Common myeloid progenitor, CD34-positive (primary cell): Measurements from ENCODE around the gene ZNF554.

ENCODE experiments used
- CTCF ChIA-PET: fragments of 350-600 bp; sonication (Branson Sonifier 250); formaldehyde crosslinking; loops from one replicate; lab custom pipeline; 2021; ENCODE audit warnings: antibody characterized with exemption; lab: Charles Lee
- POLR2A ChIA-PET: fragments of 350-600 bp; sonication (Branson Sonifier 250); formaldehyde crosslinking; loops from one replicate; lab custom pipeline; 2021; ENCODE audit warnings: antibody characterized with exemption; lab: Charles Lee
- DNase-seq, 3 donors: peaks; one replicate each; pipeline versions ENCODE4 v3.0.0 to v3.0.0-alpha.2; 2013
- H3K27ac ChIP-seq, 2 experiments: 1 replicate in 1 of 2; 2 replicates in 1 of 2; pipeline ENCODE4 v1.7.0; 2013; ENCODE audit warnings: inconsistent platforms in 2 of 2, low read length in 2 of 2, mild to moderate bottlenecking in 2 of 2, low read depth in 1 of 2, moderate library complexity in 1 of 2; ENCODE audit not compliant: severe bottlenecking in 2 of 2, insufficient read depth in 1 of 2, poor library complexity in 1 of 2
- H3K27me3 ChIP-seq, 5 experiments: replicated peaks in 2 of 5; 1 replicate in 3 of 5; 2 replicates in 2 of 5; pipeline versions ENCODE4 v1.6.1 to v1.7.0; 2013; ENCODE audit warnings: low read length in 4 of 5, mild to moderate bottlenecking in 2 of 5, moderate library complexity in 2 of 5, inconsistent platforms in 1 of 5; ENCODE audit not compliant: insufficient read depth in 5 of 5, control insufficient read depth in 4 of 5
- H3K36me3 ChIP-seq, 4 experiments: 1 replicate in 2 of 4; 2 replicates in 2 of 4; pipeline versions ENCODE4 v1.6.1 to v1.7.0; 2013; ENCODE audit warnings: low read length in 3 of 4, control low read depth in 1 of 4, mild to moderate bottlenecking in 1 of 4; ENCODE audit not compliant: control insufficient read depth in 4 of 4, insufficient read depth in 4 of 4
- H3K4me1 ChIP-seq, 4 experiments: 1 replicate in 3 of 4; 2 replicates in 1 of 4; pipeline versions ENCODE4 v1.6.1 to v1.7.1; 2013; ENCODE audit warnings: low read length in 3 of 4, mild to moderate bottlenecking in 3 of 4, control low read depth in 1 of 4, inconsistent platforms in 1 of 4, moderate library complexity in 1 of 4; ENCODE audit not compliant: control insufficient read depth in 4 of 4, insufficient read depth in 4 of 4; ENCODE audit errors: control extremely low read depth in 1 of 4
- H3K4me3 ChIP-seq, 7 experiments: 1 replicate in 4 of 7; 2 replicates in 3 of 7; pipeline versions ENCODE4 v1.5.1 to v1.7.0; 2013; ENCODE audit warnings: mild to moderate bottlenecking in 7 of 7, low read length in 6 of 7, moderate library complexity in 6 of 7, inconsistent platforms in 2 of 7, low read depth in 2 of 7, control low read depth in 1 of 7; ENCODE audit not compliant: insufficient read depth in 4 of 7, control insufficient read depth in 1 of 7; ENCODE audit errors: extremely low read depth in 1 of 7
- H3K9me3 ChIP-seq, 5 experiments: 1 replicate in 4 of 5; 2 replicates in 1 of 5; pipeline versions ENCODE4 v1.6.1 to v1.7.1; 2013; ENCODE audit warnings: low read length in 4 of 5, mild to moderate bottlenecking in 2 of 5, inconsistent platforms in 1 of 5, low read depth in 1 of 5, moderate library complexity in 1 of 5; ENCODE audit not compliant: control insufficient read depth in 4 of 5, insufficient read depth in 2 of 5; ENCODE audit errors: control extremely low read depth in 1 of 5
- WGBS: methylation state at CpG from one replicate; pipeline ENCODE4 v1.1.5; 2013; ENCODE audit not compliant: insufficient coverage; 5-methylcytosine and 5-hydroxymethylcytosine counted together

The ZNF554 gene

GRCh38 chr19:2846180-2846894 lies 26.7 kb downstream of the ZNF554 start:
- POLR2A ChIA-PET: no interaction called here
- CTCF ChIA-PET: no interaction called here
- peak overlapping the region in 1 of 7 experiments; percentile 24 for H3K4me3 ChIP-seq
- H3K4me1 ChIP-seq: peaks cover 5 to 11% (median 9%) of the 10 kb centered on the region in 4 experiments
- DNase-seq: no peak
- H3K9me3 ChIP-seq: peaks cover 5 to 49% (median 34%) of the 10 kb centered on the region in 5 experiments
- H3K27me3 ChIP-seq: no peaks in the 10 kb centered on the region
- H3K27ac ChIP-seq: no peak overlapping the region
- peaks cover 6 to 44% (median 28%) of the 10 kb centered on the region in 4 experiments for H3K36me3 ChIP-seq
- WGBS: 91% methylated on average over 12 of the region's 13 CpGs

- ChIA-PET CTCF (interaction anchor here (1.5 to 1.9 kb wide), 2 partner anchors 19 to 25 kb away, joined by 3 to 4 read pairs; partner anchors contain the start of gene ZNF556), POLR2A (no interaction called here)
- H3K27me3 ChIP-seq: no peaks in the 10 kb centered on the region
- H3K9me3 ChIP-seq: peaks cover 6 to 61% (median 43%) of the 10 kb centered on the region in 5 experiments
- DNase-seq: no peak
- H3K4me1 ChIP-seq: peaks cover 0 to 3% (median 2%) of the 10 kb centered on the region in 4 experiments
- no peak overlapping the region for H3K27ac ChIP-seq
- 100% methylated on average over 2 of the region's 3 CpGs for WGBS
- H3K4me3 ChIP-seq: peak overlapping the region in 1 of 7 experiments; percentile 3
- H3K36me3 ChIP-seq: peaks cover 11 to 56% (median 39%) of the 10 kb centered on the region in 4 experiments
Observed at GRCh38 chr19:2847507-2847906, 27.8 kb downstream of the ZNF554 start.

- H3K27me3 ChIP-seq: no peaks in the 10 kb centered on the region
- CTCF ChIA-PET: interaction anchor here (1.5 to 1.9 kb wide), 2 partner anchors 18 to 26 kb away, joined by 3 to 4 read pairs; partner anchors contain the start of gene ZNF556
- no peak overlapping the region for H3K4me3 ChIP-seq
- no peak for DNase-seq
- peaks cover 21 to 67% (median 49%) of the 10 kb centered on the region in 4 experiments for H3K36me3 ChIP-seq
- POLR2A ChIA-PET: no interaction called here
- no peak overlapping the region for H3K27ac ChIP-seq
- WGBS: 82% methylated on average over 2 of the region's 4 CpGs
- H3K9me3 ChIP-seq: peaks cover 16 to 72% (median 54%) of the 10 kb centered on the region in 5 experiments
- no peaks in the 10 kb centered on the region for H3K4me1 ChIP-seq
Observed at GRCh38 chr19:2848616-2849015, 28.9 kb downstream of the ZNF554 start.

- ChIA-PET CTCF (interaction anchor here (1.1 to 1.4 kb wide), 2 partner anchors 10 to 31 kb away, joined by 3 read pairs; partner anchors contain the start of gene ZNF554), POLR2A (no interaction called here)
- peaks cover 21 to 73% (median 58%) of the 10 kb centered on the region in 4 experiments for H3K36me3 ChIP-seq
- WGBS: no CpG with 5 or more reads among the region's 3 CpGs
- H3K4me3 ChIP-seq: no peak overlapping the region
- no peaks in the 10 kb centered on the region for H3K4me1 ChIP-seq
- H3K27ac ChIP-seq: no peak overlapping the region
- DNase-seq: no peak
- H3K9me3 ChIP-seq: peaks cover 16 to 83% (median 58%) of the 10 kb centered on the region in 5 experiments
- H3K27me3 ChIP-seq: no peaks in the 10 kb centered on the region
Observed at GRCh38 chr19:2850256-2850925, 30.7 kb downstream of the ZNF554 start.

GRCh38 chr19:2852598-2852997 lies 32.9 kb downstream of the ZNF554 start:
- POLR2A ChIA-PET: no interaction called here

GRCh38 chr19:2853015-2853606 lies 33.4 kb downstream of the ZNF554 start:
- CTCF ChIA-PET: no interaction called here

More at GRCh38 chr19:2852598-2852997, 32.9 kb downstream of the ZNF554 start:
- CTCF ChIA-PET: no interaction called here
- Histone ChIP-seq H3K4me3 (no peak overlapping the region), H3K4me1 (no peaks in the 10 kb centered on the region), H3K27ac (no peak overlapping the region), H3K36me3 (peaks cover 21 to 70% (median 51%) of the 10 kb centered on the region in 4 experiments), H3K9me3 (peaks cover 16 to 85% (median 54%) of the 10 kb centered on the region in 5 experiments), H3K27me3 (no peaks in the 10 kb centered on the region)
- WGBS: 98% methylated on average over 8 of the region's 10 CpGs
- peak in 2 of 3 donors; percentile 27 to 58 for DNase-seq

More at GRCh38 chr19:2853015-2853606, 33.4 kb downstream of the ZNF554 start:
- Histone ChIP-seq H3K36me3 (peaks cover 21 to 68% (median 49%) of the 10 kb centered on the region in 4 experiments), H3K4me1 (no peaks in the 10 kb centered on the region), H3K27me3 (no peaks in the 10 kb centered on the region), H3K27ac (no peak overlapping the region), H3K4me3 (peak overlapping the region in 1 of 7 experiments; percentile 28), H3K9me3 (peaks cover 16 to 87% (median 58%) of the 10 kb centered on the region in 5 experiments)
- peak in 1 of 3 donors; percentile 49 for DNase-seq
- 97% methylated on average over 10 of the region's 11 CpGs for WGBS
- POLR2A ChIA-PET: no interaction called here
